ENCODE results near the gene FOLR3.
A peak's percentile ranks its signal among the peaks of the same experiment; 100 is the strongest.
"Not testable (repeated sequence)": the region's sequence is repeated elsewhere in the genome, so short reads cannot be mapped to it uniquely, and the experiment has no call there.

The FOLR3 gene

DNA sequence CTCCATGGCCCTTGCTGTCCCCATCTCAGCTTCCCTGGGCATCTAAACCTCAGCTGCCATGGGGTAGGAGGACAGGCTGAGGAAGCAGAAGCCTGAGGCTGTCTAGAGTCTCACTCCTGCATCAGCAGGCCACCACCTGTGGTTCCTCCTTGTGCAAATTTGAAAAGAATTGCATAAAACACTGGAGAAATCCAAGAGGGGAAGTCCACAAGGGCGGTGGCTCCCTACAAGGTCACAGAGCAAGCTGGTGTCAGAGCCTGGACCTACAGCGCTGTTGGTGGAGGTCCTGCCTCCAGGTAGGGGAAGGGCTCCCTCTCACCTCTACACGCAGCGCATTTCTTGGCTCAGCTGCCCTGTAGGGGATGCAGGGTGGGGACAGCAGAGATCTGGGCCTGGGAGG is at the start of gene FOLR3:
FOLR3 (plus strand) TSS at position 253 of the 400 bp plus-strand sequence. CDS start 228 bp downstream, outside the sequence.
- DNase-seq: not testable (repeated sequence)

DNA sequence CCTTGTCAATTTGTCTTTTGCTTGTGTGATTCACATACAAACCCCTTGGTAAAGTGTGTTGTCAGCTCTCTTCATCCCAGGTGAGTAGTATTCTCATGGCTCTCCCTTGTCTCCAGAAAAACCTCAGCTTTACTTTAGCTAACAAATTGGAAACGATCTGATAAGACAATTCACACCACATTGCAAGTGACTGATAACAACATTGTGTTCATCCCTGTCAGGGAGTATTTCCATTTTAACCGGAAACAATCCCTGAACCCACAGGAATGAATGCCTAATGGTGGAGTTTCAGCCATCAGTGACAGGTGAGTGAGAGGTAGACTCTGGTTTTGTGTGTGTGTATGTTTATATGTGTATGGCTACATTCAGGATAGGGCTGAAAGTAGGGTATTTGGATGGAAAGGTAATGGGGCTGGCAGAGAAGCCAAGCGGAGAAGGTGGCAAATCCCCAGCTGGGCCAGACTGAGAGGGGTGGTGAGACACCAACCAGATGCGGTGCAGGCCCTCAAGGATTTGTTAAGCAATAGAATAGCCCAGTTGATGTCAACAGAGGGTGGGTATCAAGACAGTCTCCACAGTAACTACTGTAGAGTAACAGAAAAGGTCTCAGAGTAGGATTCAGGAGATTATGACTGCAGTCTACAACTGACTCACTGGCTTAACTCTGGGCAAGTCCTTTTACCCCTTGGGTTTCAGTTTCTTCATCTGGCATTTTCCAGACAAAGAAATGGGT is 47.3 kb upstream of the FOLR3 start:
- no peak for DNase-seq

- peak in 3 of 4 experiments; percentile 14 to 67 (median 42) for DNase-seq
Measured at GRCh38 chr11:72091292-72091691, 44.2 kb upstream of the FOLR3 start.

GRCh38 chr11:72098741-72099140 is 36.8 kb upstream of the FOLR3 start:
- DNase-seq: no peak

GRCh38 chr11:72100009-72100408 is 35.5 kb upstream of the FOLR3 start:
- DNase-seq: no peak

- DNase-seq: no peak
Measured at GRCh38 chr11:72100462-72100861, 35.1 kb upstream of the FOLR3 start.

DNA sequence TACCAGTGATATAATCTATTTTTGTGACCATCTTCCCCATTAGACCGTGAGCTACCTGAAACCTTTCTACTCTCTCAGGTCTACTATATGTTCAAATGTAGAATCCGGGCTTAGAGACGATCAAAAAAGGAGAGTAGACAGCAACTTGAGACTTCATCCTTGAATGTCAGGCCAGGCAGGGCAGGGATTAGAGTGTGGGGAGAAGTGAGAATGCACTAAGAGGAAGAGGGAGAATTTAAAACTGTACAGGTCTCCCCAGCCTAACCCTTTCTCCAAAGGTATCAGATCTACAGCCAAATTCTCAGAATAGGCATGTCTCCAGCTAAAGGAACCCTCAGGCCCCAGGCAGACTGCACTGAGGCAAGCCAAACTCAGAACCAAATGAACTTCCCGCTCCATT is 33.4 kb upstream of the FOLR3 start:
- no peak for DNase-seq

DNA sequence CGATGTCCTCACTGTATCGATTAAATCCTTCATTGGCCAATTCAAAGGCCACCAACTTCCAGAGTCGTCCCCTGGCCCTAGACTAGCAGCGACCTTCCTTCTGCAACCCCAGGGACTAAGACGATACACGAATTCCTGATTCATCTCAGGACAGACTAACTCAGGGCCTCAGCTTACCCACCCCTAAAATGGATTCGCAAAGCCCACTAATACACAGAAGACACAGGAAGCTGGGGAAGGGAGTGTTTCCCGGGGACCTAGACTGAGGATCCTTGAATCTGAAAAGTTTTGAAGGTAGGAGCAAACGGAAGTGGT is 32.9 kb upstream of the FOLR3 start:
- no peak for DNase-seq

DNA sequence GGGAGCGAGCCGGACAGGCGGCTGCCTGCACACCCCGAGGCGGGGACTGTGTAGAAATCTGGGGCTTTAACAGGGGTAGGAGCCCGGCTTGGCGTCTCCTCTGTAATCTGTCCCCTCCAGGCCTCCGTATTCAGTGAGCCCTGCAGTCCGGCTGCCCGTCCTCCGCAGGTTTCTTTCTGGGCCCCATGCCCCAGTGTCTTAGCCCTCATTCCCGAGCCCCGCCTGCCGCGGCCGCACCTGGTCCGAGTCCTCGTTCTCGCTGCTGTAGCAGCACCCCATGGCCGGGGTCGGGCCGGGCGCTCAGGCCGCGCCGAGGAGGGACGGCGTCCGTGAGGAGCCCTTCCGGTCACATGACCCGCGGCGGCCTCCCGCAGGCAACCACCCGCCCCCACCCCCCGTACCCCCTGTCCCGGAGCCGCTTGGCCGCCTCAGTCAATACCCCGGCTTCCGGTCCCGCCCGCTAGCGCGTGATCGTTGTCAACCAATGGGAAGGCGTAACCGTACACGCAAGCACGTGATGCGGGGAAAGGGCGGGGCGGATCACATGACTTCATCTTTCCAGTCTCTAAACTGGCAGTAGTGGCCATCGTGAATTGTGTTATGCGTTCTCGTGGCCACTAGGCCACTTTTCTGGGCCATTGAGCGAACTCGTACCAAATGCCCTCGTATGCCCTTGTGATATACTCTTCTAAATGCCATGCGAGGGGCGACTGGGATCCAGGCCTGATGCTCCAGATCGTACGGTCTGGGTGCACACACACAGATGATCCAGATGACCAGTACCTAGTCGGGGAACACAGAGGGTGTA is 32.4 kb upstream of the FOLR3 start, which contains the start of gene LAMTOR1:
LAMTOR1 (minus strand) TSS at position 352 of the 808 bp plus-strand sequence; CDS start at position 279, 73 bp downstream.
- DNase-seq: peak; percentile 85 to 96 (median 92)

DNA sequence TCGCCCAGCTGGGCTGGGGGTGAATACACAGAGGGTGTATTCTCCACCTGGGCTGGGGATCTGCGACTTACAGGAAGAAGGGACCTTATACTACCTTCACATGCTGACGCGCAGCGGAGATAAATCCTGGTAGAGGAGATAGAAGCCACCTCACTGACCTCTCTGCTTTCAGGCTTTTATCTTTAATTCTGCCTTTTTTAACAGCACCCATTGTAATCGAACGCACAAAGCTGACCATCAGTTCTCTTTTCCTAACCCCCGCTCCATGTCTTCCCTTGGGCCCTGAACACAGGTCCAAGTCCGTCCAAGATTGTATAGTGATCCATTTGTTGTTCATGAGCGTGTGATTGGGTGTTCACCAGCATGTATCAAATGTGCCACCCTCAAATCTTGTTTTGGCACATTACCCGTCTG is 31.8 kb upstream of the FOLR3 start:
- no peak for DNase-seq

DNA sequence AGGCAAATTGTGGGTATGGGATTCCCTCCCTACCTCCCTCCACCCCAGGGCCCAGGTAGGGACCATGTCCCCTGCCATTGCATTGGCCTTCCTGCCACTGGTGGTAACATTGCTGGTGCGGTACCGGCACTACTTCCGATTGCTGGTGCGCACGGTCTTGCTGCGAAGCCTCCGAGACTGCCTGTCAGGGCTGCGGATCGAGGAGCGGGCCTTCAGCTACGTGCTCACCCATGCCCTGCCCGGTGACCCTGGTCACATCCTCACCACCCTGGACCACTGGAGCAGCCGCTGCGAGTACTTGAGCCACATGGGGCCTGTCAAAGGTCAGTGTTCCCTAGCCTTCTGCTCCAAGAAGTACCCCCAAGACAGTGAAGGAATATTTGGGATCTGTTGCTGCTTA is 29.6 kb upstream of the FOLR3 start, which contains the start of gene TOMT:
TOMT (plus strand) TSS at position 37 of the 400 bp plus-strand sequence; CDS start at position 65, 28 bp downstream.
- no peak for DNase-seq

GRCh38 chr11:72111300-72112142 is 24.0 kb upstream of the FOLR3 start:
- DNase-seq: no peak

GRCh38 chr11:72112143-72112977 is 23.2 kb upstream of the FOLR3 start, which contains the start of gene ANAPC15:
Gene ANAPC15 (minus strand): TSS chr11:72112695. CDS start chr11:72111276, 1,419 bp downstream.
- peak; percentile 85 to 93 (median 90) for DNase-seq

DNA sequence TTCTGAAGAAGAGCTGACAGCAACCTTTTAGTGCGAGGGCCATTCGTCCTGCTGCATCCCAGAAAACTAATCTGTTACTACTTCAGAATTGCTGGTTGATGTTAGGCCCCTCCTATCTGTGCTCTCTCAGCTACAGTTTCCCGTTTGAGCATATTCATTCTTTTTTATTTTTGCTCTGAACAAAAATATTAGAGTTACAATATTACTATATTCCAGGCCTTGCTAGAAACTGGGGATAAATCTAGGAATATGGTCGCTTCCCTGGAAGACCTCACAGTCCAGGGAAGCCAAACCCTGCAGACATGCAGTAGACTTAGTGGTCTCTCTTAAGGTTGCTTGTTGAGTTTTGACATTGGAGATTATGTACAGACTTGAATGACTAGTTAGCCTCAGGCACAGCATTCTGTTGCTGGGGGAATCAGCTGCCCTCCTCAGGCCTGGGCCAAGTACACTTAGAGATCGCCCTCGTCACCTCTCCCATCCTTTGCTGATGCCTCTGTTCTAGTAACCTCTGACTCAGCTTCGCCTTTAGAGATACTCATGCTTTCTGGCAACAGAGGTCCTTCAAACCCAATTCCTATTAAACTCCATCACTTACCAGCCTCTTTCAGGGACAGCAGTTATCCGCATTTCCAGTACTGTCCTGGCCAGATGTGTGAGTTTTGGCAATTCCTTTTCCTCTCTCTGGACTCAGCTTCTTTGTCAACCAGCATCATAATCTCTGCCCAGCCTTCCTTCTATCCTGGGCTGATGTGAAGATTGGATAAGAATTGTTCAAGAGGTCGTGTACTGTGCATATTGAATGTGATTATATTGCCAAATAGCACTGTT is 22.3 kb upstream of the FOLR3 start:
- no peak for DNase-seq

- DNase-seq: no peak
Measured at GRCh38 chr11:72114570-72114969, 21.0 kb upstream of the FOLR3 start.

GRCh38 chr11:72116019-72116755 is 19.3 kb upstream of the FOLR3 start:
- DNase-seq: no peak

DNA sequence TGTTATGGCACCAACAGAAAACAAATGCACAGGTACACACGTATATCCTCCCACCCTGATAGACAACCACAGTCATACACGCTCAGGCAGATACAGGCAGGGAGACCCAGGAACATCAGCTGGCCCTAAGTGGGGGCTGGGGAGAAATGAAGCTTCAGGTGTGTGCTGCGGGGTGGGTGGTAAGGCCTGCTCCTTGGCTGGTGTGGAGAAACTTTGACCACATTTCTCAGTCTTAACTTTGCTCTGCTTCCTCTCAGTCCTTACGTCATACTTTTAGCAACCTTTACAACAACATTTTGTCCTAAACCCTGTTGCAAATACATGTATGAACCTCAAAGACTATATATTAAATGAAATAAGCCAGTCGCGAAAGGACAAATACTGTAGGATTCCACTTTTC is 16.3 kb upstream of the FOLR3 start:
- DNase-seq: no peak

DNA sequence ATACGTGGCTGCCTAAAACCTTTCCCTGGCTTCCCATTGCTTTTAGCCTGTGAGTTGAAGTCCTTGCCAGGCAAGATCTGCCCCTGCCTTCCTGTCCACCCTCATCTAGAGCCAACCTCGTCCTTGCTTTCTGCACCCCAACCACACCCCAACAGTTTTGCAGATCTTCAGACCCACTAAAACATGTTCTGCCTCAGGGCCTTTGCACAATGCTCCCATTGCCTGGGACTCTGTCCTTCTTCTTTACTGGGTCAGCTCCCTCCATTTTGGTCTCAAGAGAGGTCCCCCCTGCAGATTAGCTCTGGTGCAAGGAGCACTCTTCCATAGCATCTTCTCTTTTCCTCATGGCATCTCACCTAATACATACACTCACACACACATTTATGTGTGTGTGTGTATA is 14.6 kb upstream of the FOLR3 start:
- DNase-seq: no peak

- DNase-seq: no peak
Measured at GRCh38 chr11:72122607-72123006, 12.9 kb upstream of the FOLR3 start.

DNA sequence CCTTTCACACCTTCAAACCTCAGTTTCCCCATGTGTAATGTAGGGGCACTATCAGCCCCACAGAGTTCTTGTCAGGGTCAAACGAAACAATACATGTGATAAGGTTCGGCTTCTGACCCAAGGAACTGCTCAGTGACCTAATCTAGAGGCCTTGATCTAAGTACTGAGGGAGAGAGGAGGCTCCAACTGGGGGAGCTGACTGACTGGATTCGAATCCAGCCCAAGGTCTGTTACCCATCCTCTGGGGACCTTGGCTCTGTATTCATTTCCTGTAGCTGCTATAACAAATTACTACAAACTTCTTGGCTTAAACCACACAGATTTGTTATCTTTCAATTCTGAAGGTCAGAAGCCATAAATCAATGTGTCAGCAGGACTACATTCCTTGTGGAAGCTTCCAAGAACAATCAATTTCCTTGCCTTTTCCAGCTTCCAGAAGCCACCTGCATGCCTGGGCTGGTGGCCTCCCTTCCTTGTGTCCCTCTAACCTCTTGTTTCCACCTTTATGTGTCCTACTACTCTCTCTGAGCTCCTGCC is 12.3 kb upstream of the FOLR3 start:
- DNase-seq: no peak

Measured in activated naive CD4-positive, alpha-beta T cell (primary cell).